Mucosa of rectum (tissue), 2 donors: ENCODE data around the gene SLC25A25.

Experiments used
- H3K27ac ChIP-seq, 2 donors: one replicate each; pipeline ENCODE4 v1.7.0; 2013; ENCODE audit warnings: inconsistent platforms in 2 of 2, low read depth in 2 of 2, low read length in 2 of 2
- H3K27me3 ChIP-seq, 2 donors: one replicate each; pipeline ENCODE4 v1.7.0; 2013; ENCODE audit warnings: low read length in 2 of 2; ENCODE audit not compliant: control insufficient read depth in 2 of 2, insufficient read depth in 2 of 2
- H3K36me3 ChIP-seq, 2 donors: one replicate each; pipeline ENCODE4 v1.7.0; 2013; ENCODE audit warnings: low read length in 2 of 2; ENCODE audit not compliant: control insufficient read depth in 2 of 2, insufficient read depth in 2 of 2
- H3K4me1 ChIP-seq, 2 donors: one replicate each; pipeline ENCODE4 v1.7.0; 2013; ENCODE audit warnings: low read length in 2 of 2, mild to moderate bottlenecking in 1 of 2; ENCODE audit not compliant: control insufficient read depth in 2 of 2, insufficient read depth in 2 of 2
- H3K4me3 ChIP-seq, 2 donors: one replicate each; pipeline ENCODE4 v1.7.0; 2013; ENCODE audit warnings: low read length in 2 of 2
- H3K9ac ChIP-seq, 2 donors: one replicate each; pipeline ENCODE4 v1.7.0; 2013; ENCODE audit warnings: low read length in 2 of 2, low read depth in 1 of 2, mild to moderate bottlenecking in 1 of 2
- H3K9me3 ChIP-seq, 2 donors: one replicate each; pipeline ENCODE4 v1.7.0; 2013; ENCODE audit warnings: low read length in 2 of 2; ENCODE audit not compliant: control insufficient read depth in 2 of 2
- donor health status: healthy.
- donor health status: Normal muscosa, but diverticular disease.

The SLC25A25 gene

GRCh38 chr9:128072144-128073021 lies 4.4 kb downstream of the SLC25A25 start:
- no peaks in the 10 kb centered on the region for H3K36me3 ChIP-seq
- no peaks in the 10 kb centered on the region for H3K27me3 ChIP-seq
- peak overlapping the region; percentile 53 to 59 for H3K4me3 ChIP-seq
- H3K27ac ChIP-seq, result peak overlapping the region; percentile 85 to 86
- H3K4me1 ChIP-seq, result peaks cover 24 to 34% of the 10 kb centered on the region in 2 donors
- peak overlapping the region; percentile 37 to 74 for H3K9ac ChIP-seq
- no peaks in the 10 kb centered on the region for H3K9me3 ChIP-seq

GRCh38 chr9:128073253-128073886 lies 5.3 kb downstream of the SLC25A25 start:
- Histone ChIP-seq H3K4me3 (peak overlapping the region in 1 of 2 donors; percentile 0), H3K27ac (peak overlapping the region; percentile 85 to 86), H3K36me3 (no peaks in the 10 kb centered on the region), H3K9me3 (no peaks in the 10 kb centered on the region), H3K4me1 (peaks cover 30 to 44% of the 10 kb centered on the region in 2 donors), H3K9ac (peak overlapping the region in 1 of 2 donors; percentile 37), H3K27me3 (no peaks in the 10 kb centered on the region)

GRCh38 chr9:128077847-128078503 lies 9.9 kb downstream of the SLC25A25 start:
- H3K9me3 ChIP-seq, result no peaks in the 10 kb centered on the region
- peak overlapping the region in 1 of 2 donors; percentile 56 for H3K4me3 ChIP-seq
- peak overlapping the region; percentile 91 to 94 for H3K27ac ChIP-seq
- H3K9ac ChIP-seq, result peak overlapping the region; percentile 5 to 63
- peaks cover 33 to 46% of the 10 kb centered on the region in 2 donors for H3K4me1 ChIP-seq
- H3K36me3 ChIP-seq, result no peaks in the 10 kb centered on the region
- no peaks in the 10 kb centered on the region for H3K27me3 ChIP-seq

- Histone ChIP-seq H3K9ac (peak overlapping the region; percentile 49 to 63), H3K9me3 (no peaks in the 10 kb centered on the region), H3K27ac (peak overlapping the region; percentile 91 to 94), H3K4me1 (peaks cover 28 to 39% of the 10 kb centered on the region in 2 donors), H3K4me3 (peak overlapping the region; percentile 9 to 56), H3K36me3 (no peaks in the 10 kb centered on the region), H3K27me3 (no peaks in the 10 kb centered on the region)
Observed at GRCh38 chr9:128078504-128079434, 10.7 kb downstream of the SLC25A25 start.

GRCh38 chr9:128080206-128080605 lies 12.2 kb downstream of the SLC25A25 start:
- peaks cover 29 to 43% of the 10 kb centered on the region in 2 donors for H3K4me1 ChIP-seq
- no peak overlapping the region for H3K4me3 ChIP-seq
- H3K36me3 ChIP-seq, result no peaks in the 10 kb centered on the region
- H3K27me3 ChIP-seq, result no peaks in the 10 kb centered on the region
- no peaks in the 10 kb centered on the region for H3K9me3 ChIP-seq
- H3K27ac ChIP-seq, result peak overlapping the region; percentile 91 to 94
- no peak overlapping the region for H3K9ac ChIP-seq

- no peaks in the 10 kb centered on the region for H3K9me3 ChIP-seq
- H3K36me3 ChIP-seq, result peaks cover 0 to 4% of the 10 kb centered on the region in 2 donors
- H3K9ac ChIP-seq, result no peak overlapping the region
- H3K27ac ChIP-seq, result peak overlapping the region; percentile 39 to 64
- H3K27me3 ChIP-seq, result no peaks in the 10 kb centered on the region
- peaks cover 29 to 45% of the 10 kb centered on the region in 2 donors for H3K4me1 ChIP-seq
- no peak overlapping the region for H3K4me3 ChIP-seq
Observed at GRCh38 chr9:128081056-128081455, 13.0 kb downstream of the SLC25A25 start.

GRCh38 chr9:128082151-128082550 lies 14.1 kb downstream of the SLC25A25 start:
- no peak overlapping the region for H3K9ac ChIP-seq
- no peak overlapping the region for H3K4me3 ChIP-seq
- no peaks in the 10 kb centered on the region for H3K27me3 ChIP-seq
- H3K27ac ChIP-seq, result peak overlapping the region; percentile 39 to 64
- H3K9me3 ChIP-seq, result no peaks in the 10 kb centered on the region
- peaks cover 25 to 44% of the 10 kb centered on the region in 2 donors for H3K4me1 ChIP-seq
- H3K36me3 ChIP-seq, result peaks cover 0 to 4% of the 10 kb centered on the region in 2 donors

- H3K4me3 ChIP-seq, result no peak overlapping the region
- H3K9me3 ChIP-seq, result no peaks in the 10 kb centered on the region
- H3K27ac ChIP-seq, result no peak overlapping the region
- H3K9ac ChIP-seq, result no peak overlapping the region
- peaks cover 0 to 4% of the 10 kb centered on the region in 2 donors for H3K36me3 ChIP-seq
- no peaks in the 10 kb centered on the region for H3K27me3 ChIP-seq
- H3K4me1 ChIP-seq, result peaks cover 10 to 33% of the 10 kb centered on the region in 2 donors
Observed at GRCh38 chr9:128084746-128085145, 16.7 kb downstream of the SLC25A25 start.

- Histone ChIP-seq H3K27ac (peak overlapping the region; percentile 43 to 46), H3K4me1 (peaks cover 5 to 24% of the 10 kb centered on the region in 2 donors)
Observed at GRCh38 chr9:128085943-128086342, 17.9 kb downstream of the SLC25A25 start.

More at GRCh38 chr9:128085943-128086342, 17.9 kb downstream of the SLC25A25 start:
- H3K36me3 ChIP-seq, result peaks cover 0 to 4% of the 10 kb centered on the region in 2 donors
- no peaks in the 10 kb centered on the region for H3K27me3 ChIP-seq
- H3K4me3 ChIP-seq, result no peak overlapping the region
- no peak overlapping the region for H3K9ac ChIP-seq
- no peaks in the 10 kb centered on the region for H3K9me3 ChIP-seq
